HCT116 (cell line): ENCODE data around the gene TMEM131. TPM values are rescaled to one million over a fixed set of nuclear protein-coding genes. Genes with fewer than 3 reads are reported as not detected.

Experiments
- ATAC-seq: fragments of 200-7000 bp; cut with Tn5 transposase; 2 replicates; pipeline ENCODE4 v1.9.1; 2020; ENCODE audit warnings: mild to moderate bottlenecking, moderate library complexity
- BruUV-seq: library from RNA; stranded (reverse); fragments of 400-500 nt; replicated peaks from 2 replicates; lab custom pipeline; 2021; lab: Mats Ljungman, UMichigan
- CTCF ChIA-PET: fragments of 300-600 bp; sonication (Branson Sonifier 250); formaldehyde crosslinking; loops from one replicate; lab custom pipeline; 2021; ENCODE audit warnings: antibody characterized with exemption; lab: Charles Lee
- POLR2A ChIA-PET: fragments of 300-600, 350-600 bp; sonication (Branson Sonifier 250); formaldehyde crosslinking; loops from one replicate; lab custom pipeline; 2021; ENCODE audit warnings: antibody characterized with exemption; lab: Charles Lee
- RAD21 ChIA-PET, 2 experiments: fragments of 300-600 bp; sonication (Branson Sonifier 250); formaldehyde crosslinking; loops; one replicate each; lab custom pipeline; 2023; ENCODE audit warnings: low total read pairs in 2 of 2; ENCODE audit not compliant: uncharacterized antibody in 2 of 2, unreplicated experiment in 2 of 2, low non-redundant PET in 1 of 2; lab: Charles Lee
- DNase-seq: peaks from one replicate; pipeline ENCODE4 v3.0.0-alpha.2; 2010; ENCODE audit warnings: low read depth, low spot score
- H2AFZ ChIP-seq: fragments of 200-600 bp; shearing (Covaris generic), sonication (generic); 2 replicates; pipeline ENCODE4 v1.6.1; 2017; ENCODE audit warnings: low read depth, mixed run types, mixed read lengths, antibody characterized with exemption, low read length; ENCODE audit not compliant: poor library complexity, severe bottlenecking
- H3K27ac ChIP-seq: 2 replicates; pipeline ENCODE4 v1.5.1; 2012; ENCODE audit warnings: low read depth, low read length
- H3K27me3 ChIP-seq: fragments of 200-600 bp; sonication (generic); 2 replicates; pipeline ENCODE4 v1.6.1; 2016; ENCODE audit warnings: mixed run types, low read length, mixed read lengths; ENCODE audit not compliant: insufficient read depth
- H3K36me3 ChIP-seq, 2 experiments: fragments of 200-500 bp in 1 of 2; fragments of 200-600 bp in 1 of 2; sonication (Bioruptor generic) in 1 of 2; sonication (generic) in 1 of 2; 2 replicates each; pipeline versions ENCODE4 v1.5.1 to v1.6.1; 2014 to 2016; ENCODE audit warnings: low read length in 2 of 2, inconsistent platforms in 1 of 2, mixed read lengths in 1 of 2, mixed run types in 1 of 2; ENCODE audit not compliant: insufficient read depth in 2 of 2, control insufficient read depth in 1 of 2
- H3K4me1 ChIP-seq, 2 experiments: fragments of 200-600 bp in 1 of 2; sonication (generic) in 1 of 2; 2 replicates each; pipeline versions ENCODE4 v1.5.1 to v1.6.1; 2012 to 2017; ENCODE audit warnings: low read length in 2 of 2, inconsistent platforms in 1 of 2, mild to moderate bottlenecking in 1 of 2, mixed read lengths in 1 of 2, mixed run types in 1 of 2, moderate library complexity in 1 of 2; ENCODE audit not compliant: insufficient read depth in 2 of 2, control insufficient read depth in 1 of 2
- H3K4me2 ChIP-seq: fragments of 200-600 bp; sonication (generic); 2 replicates; pipeline ENCODE4 v1.6.1; 2017; ENCODE audit warnings: mixed run types, low read length, mixed read lengths
- H3K4me3 ChIP-seq, 2 experiments: fragments of 200-600 bp in 1 of 2; sonication (generic) in 1 of 2; replicated peaks in 1 of 2; 2 replicates each; pipeline ENCODE4 v1.5.1; 2011 to 2016; ENCODE audit warnings: low read length in 2 of 2, control low read depth in 1 of 2, low read depth in 1 of 2, mild to moderate bottlenecking in 1 of 2, mixed read lengths in 1 of 2, mixed run types in 1 of 2
- H3K79me2 ChIP-seq: fragments of 200-600 bp; sonication (generic); 2 replicates; pipeline ENCODE4 v1.6.1; 2017; ENCODE audit warnings: mild to moderate bottlenecking, mixed run types, low read length, moderate library complexity, mixed read lengths; ENCODE audit not compliant: insufficient read depth
- H3K9ac ChIP-seq: fragments of 200-600 bp; sonication (generic); 2 replicates; pipeline ENCODE4 v1.6.1; 2016; ENCODE audit warnings: low read length, mixed read lengths
- H3K9me2 ChIP-seq: fragments of 200-600 bp; sonication (generic), shearing (Covaris generic); 2 replicates; pipeline ENCODE4 v1.6.1; 2017; ENCODE audit warnings: mixed run types, mild to moderate bottlenecking, moderate library complexity; ENCODE audit not compliant: insufficient read depth
- H3K9me3 ChIP-seq, 2 experiments: fragments of 200-500 bp in 1 of 2; fragments of 200-600 bp in 1 of 2; sonication (Bioruptor generic) in 1 of 2; sonication (generic) in 1 of 2; 2 replicates each; pipeline ENCODE4 v1.6.1; 2014 to 2017; ENCODE audit warnings: low read length in 2 of 2, mixed read lengths in 2 of 2, inconsistent platforms in 1 of 2, low read depth in 1 of 2, mild to moderate bottlenecking in 1 of 2, mixed run types in 1 of 2, moderate library complexity in 1 of 2; ENCODE audit not compliant: control insufficient read depth in 1 of 2, insufficient read depth in 1 of 2
- H4K20me1 ChIP-seq: fragments of 200-600 bp; sonication (generic), shearing (Covaris generic); 2 replicates; pipeline ENCODE4 v1.6.1; 2017; ENCODE audit warnings: mixed run types, mild to moderate bottlenecking, moderate library complexity; ENCODE audit not compliant: insufficient read depth
- ATF3 ChIP-seq: IDR thresholded peaks from 2 replicates; pipeline ENCODE4 v1.6.1; 2012
- CBX3 ChIP-seq: IDR thresholded peaks from 2 replicates; pipeline ENCODE4 v1.6.1; 2012; ENCODE audit warnings: low read depth
- CEBPB ChIP-seq: IDR thresholded peaks from 2 replicates; pipeline ENCODE4 v1.6.1; 2012; ENCODE audit warnings: low read depth
- EGR1 ChIP-seq: IDR thresholded peaks from 2 replicates; pipeline ENCODE4 v1.6.1; 2012; ENCODE audit warnings: low read depth
- ELF1 ChIP-seq: IDR thresholded peaks from 2 replicates; pipeline ENCODE4 v1.6.1; 2012; ENCODE audit warnings: low read depth, borderline replicate concordance
- EZH2 ChIP-seq: fragments of 200-600 bp; sonication (generic); IDR thresholded peaks from 2 replicates; pipeline ENCODE4 v1.6.1; 2017; ENCODE audit warnings: antibody characterized with exemption, mixed run types
- EZH2phosphoT487 ChIP-seq: fragments of 200-600 bp; IDR thresholded peaks from 2 replicates; pipeline ENCODE4 v1.6.1; 2018; ENCODE audit warnings: antibody characterized with exemption, borderline replicate concordance
- FOSL1 ChIP-seq: IDR thresholded peaks from 2 replicates; pipeline ENCODE4 v1.6.1; 2012; ENCODE audit warnings: low read depth
- JUND ChIP-seq: IDR thresholded peaks from 2 replicates; pipeline ENCODE4 v1.6.1; 2012
- POLR2A ChIP-seq: IDR thresholded peaks from 2 replicates; pipeline ENCODE4 v1.7.0; 2011; ENCODE audit warnings: borderline replicate concordance; ENCODE audit not compliant: insufficient read depth, insufficient read length; ENCODE audit errors: extremely low read depth
- POLR2AphosphoS5 ChIP-seq: IDR thresholded peaks from 2 replicates; pipeline ENCODE4 v1.6.1; 2011; ENCODE audit warnings: mild to moderate bottlenecking, low read depth, low read length, moderate library complexity
- REST ChIP-seq: IDR thresholded peaks from 2 replicates; pipeline ENCODE4 v1.6.1; 2012; ENCODE audit warnings: low read depth
- SIN3A ChIP-seq: IDR thresholded peaks from 2 replicates; pipeline ENCODE4 v1.6.1; 2012; ENCODE audit warnings: low read depth
- SRF ChIP-seq: IDR thresholded peaks from 2 replicates; pipeline ENCODE4 v1.6.1; 2012; ENCODE audit warnings: low read depth
- TCF7L2 ChIP-seq: IDR thresholded peaks from 2 replicates; pipeline ENCODE4 v1.7.0; 2011; ENCODE audit warnings: borderline replicate concordance, inconsistent platforms; ENCODE audit not compliant: insufficient read depth, insufficient read length; ENCODE audit errors: extremely low read depth
- YY1 ChIP-seq: IDR thresholded peaks from 2 replicates; pipeline ENCODE4 v1.6.1; 2011; ENCODE audit warnings: low read length, low read depth, moderate library complexity, mild to moderate bottlenecking; ENCODE audit not compliant: insufficient replicate concordance; ENCODE audit errors: extremely low read depth
- ZBTB33 ChIP-seq: IDR thresholded peaks from 2 replicates; pipeline ENCODE4 v1.6.1; 2011; ENCODE audit warnings: mild to moderate bottlenecking, low read length, moderate library complexity; ENCODE audit not compliant: insufficient replicate concordance; ENCODE audit errors: extremely low read depth
- ZFX ChIP-seq: fragments of 450-650 bp; IDR thresholded peaks from 2 replicates; pipeline ENCODE4 v1.6.1; 2017
- ZNF274 ChIP-seq: fragments of 200-500 bp; sonication (Bioruptor generic); IDR thresholded peaks from 2 replicates; pipeline ENCODE4 v1.6.1; 2014; ENCODE audit warnings: mild to moderate bottlenecking, low read depth, low read length, inconsistent platforms
- intact Hi-C: fragments of 100-400 bp; cut with micrococcal nuclease; formaldehyde crosslinking; loops from 2 replicates; pipeline ENCODE4 v1.10.0; 2022
- total RNA-seq: library from RNA; stranded (reverse); gene quantifications from one replicate; pipeline ENCODE4 v1.2.1, GENCODE V29; 2021; ENCODE audit not compliant: unreplicated experiment

The TMEM131 gene
- total RNA-seq, 1 experiment from 2014 or later: 51.5 TPM

DNA sequence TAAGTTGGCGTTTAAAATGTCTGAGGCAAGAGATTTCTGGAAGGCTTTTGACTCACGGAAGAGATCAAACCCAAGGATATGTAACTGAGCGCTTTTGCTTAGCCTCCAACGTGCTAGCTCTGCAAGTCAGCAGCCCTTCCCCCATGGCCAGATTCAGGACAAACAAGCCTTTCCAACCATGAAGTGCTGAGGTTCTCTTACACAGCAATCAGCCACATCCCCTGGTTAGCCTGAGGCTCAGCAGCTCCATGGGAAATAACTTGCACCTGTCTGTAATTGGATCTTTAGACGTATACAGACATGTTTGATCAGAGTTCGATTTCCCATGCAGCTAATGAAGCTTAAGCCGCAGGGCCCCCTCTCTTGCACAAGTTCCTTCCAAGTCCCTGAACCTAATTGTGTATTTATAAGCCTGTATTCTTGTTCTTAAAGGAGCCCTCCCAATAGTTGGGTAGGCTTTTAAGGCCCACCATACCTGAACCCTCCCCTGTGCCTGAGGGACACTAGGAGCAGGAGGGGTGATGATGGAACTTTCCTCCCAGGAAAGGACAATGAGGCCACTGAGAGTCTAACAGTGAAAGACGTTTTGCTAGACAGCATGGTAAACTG, 2.1 kb upstream of the TMEM131 start:
- ATAC-seq: no peak
- no TSS peak for BruUV-seq
- H3K4me1 ChIP-seq: peaks cover 7 to 27% of the 10 kb centered on the region in 2 experiments; a peak in 3 of 4 replicates
- RAD21 ChIA-PET: no interaction called here
- POLR2A ChIA-PET: no interaction called here
- H3K4me2 ChIP-seq: no peak overlapping the region
- no peaks in the 10 kb centered on the region for H3K27me3 ChIP-seq
- no peak overlapping the region for H3K4me3 ChIP-seq
- peaks cover 27% of the 10 kb centered on the region for H3K79me2 ChIP-seq
- no peak for DNase-seq
- H3K27ac ChIP-seq: no peak overlapping the region
- no peaks in the 10 kb centered on the region for H3K9me2 ChIP-seq
- H3K36me3 ChIP-seq: no peaks in the 10 kb centered on the region
- H3K9ac ChIP-seq: no peak overlapping the region
- TF ChIP-seq EZH2 (no peak), FOSL1 (no peak), SRF (no peak), POLR2A (no peak), YY1 (no peak), ZNF274 (no peak), ATF3 (no peak), SIN3A (no peak), ZFX (no peak), TCF7L2 (no peak), ELF1 (no peak), CEBPB (no peak), JUND (no peak), CBX3 (no peak), REST (no peak), POLR2AphosphoS5 (no peak), EGR1 (no peak), ZBTB33 (no peak), EZH2phosphoT487 (no peak)
- no peaks in the 10 kb centered on the region for H3K9me3 ChIP-seq
- CTCF ChIA-PET: no interaction called here
- H4K20me1 ChIP-seq: no peaks in the 10 kb centered on the region
- intact Hi-C loops: loop anchor here (2.0 to 10.0 kb wide), 2 partner anchors 129 to 267 kb away; no protein-coding TSS in a partner anchor
- H2AFZ ChIP-seq: no peak overlapping the region
